K562 (cell line): Measurements from ENCODE around the gene NUP62CL. TPM values are rescaled to one million over a fixed set of nuclear protein-coding genes. Genes with fewer than 3 reads are reported as not detected.

Experiments used
- ATAC-seq: fragments of 200-7000 bp; cut with Tn5 transposase; 3 replicates; pipeline ENCODE4 v1.9.1; 2020; ENCODE audit warnings: moderate library complexity
- BruUV-seq: library from RNA; stranded (reverse); fragments of 400-500 nt; replicated peaks from 2 replicates; lab custom pipeline; 2021; lab: Mats Ljungman, UMichigan
- CTCF ChIA-PET: fragments of 300-600 bp; formaldehyde crosslinking; extraction: SDS; loops from one replicate; lab custom pipeline; 2021; ENCODE audit warnings: low intra/inter-chr PET ratio; lab: Yijun Ruan, JAX
- POLR2A ChIA-PET: fragments of 300-600, 350-650 bp; sonication (Branson Sonifier 250); formaldehyde crosslinking; extraction: SDS; loops from one replicate; lab custom pipeline; 2021; ENCODE audit warnings: antibody characterized with exemption, inconsistent platforms; lab: Yijun Ruan, JAX
- DNase-seq, 4 experiments: peaks; one replicate each; pipeline versions ENCODE4 v3.0.0 to v3.0.0-alpha.2; 2011 to 2018; ENCODE audit warnings: low spot score in 3 of 4, mixed read lengths in 3 of 4; ENCODE audit errors: extremely low read depth in 1 of 4
- FAIRE-seq: peaks from 2 replicates; lab custom pipeline; 2011; peaks lifted over from hg19 to GRCh38; lab: Jason Lieb, UNC
- H2AFZ ChIP-seq: 2 replicates; pipeline ENCODE4 v1.6.0; 2011; ENCODE audit warnings: low read depth, low read length, control low read depth, inconsistent platforms
- H3K27ac ChIP-seq: fragments of 200-600 bp; 3 replicates; pipeline ENCODE4 v1.8.0; 2011; ENCODE audit warnings: low read depth, mild to moderate bottlenecking, control low read depth, inconsistent platforms, low read length, moderate library complexity, mixed read lengths; ENCODE audit errors: extremely low read depth
- H3K27me3 ChIP-seq, 2 experiments: fragments of 300-600 bp in 1 of 2; 2 replicates in 1 of 2; 3 replicates in 1 of 2; pipeline versions ENCODE4 v1.6.0 to v1.8.0; 2011; ENCODE audit warnings: inconsistent platforms in 2 of 2, low read length in 2 of 2, mild to moderate bottlenecking in 1 of 2, mixed read lengths in 1 of 2, moderate library complexity in 1 of 2; ENCODE audit not compliant: control insufficient read depth in 2 of 2, insufficient read depth in 2 of 2
- H3K36me3 ChIP-seq: fragments of 300-600 bp; 3 replicates; pipeline ENCODE4 v1.8.0; 2011; ENCODE audit warnings: mild to moderate bottlenecking, low read length, inconsistent platforms; ENCODE audit not compliant: control insufficient read depth, insufficient read depth
- H3K4me1 ChIP-seq, 2 experiments: fragments of 200-600 bp in 1 of 2; replicated peaks in 1 of 2; 2 replicates in 1 of 2; 3 replicates in 1 of 2; pipeline versions ENCODE4 v1.5.1 to v1.8.0; 2011; ENCODE audit warnings: inconsistent platforms in 2 of 2, low read length in 2 of 2, mild to moderate bottlenecking in 1 of 2, mixed read lengths in 1 of 2, moderate library complexity in 1 of 2; ENCODE audit not compliant: control insufficient read depth in 2 of 2, insufficient read depth in 2 of 2
- H3K4me2 ChIP-seq: 2 replicates; pipeline ENCODE4 v1.6.1; 2011; ENCODE audit warnings: low read length, control low read depth, inconsistent platforms, mixed read lengths; ENCODE audit not compliant: insufficient read depth
- H3K4me3 ChIP-seq: fragments of 200-600 bp; sonication (generic), shearing (Covaris generic); 2 replicates; pipeline ENCODE4 v1.5.1; 2016; ENCODE audit warnings: control low read depth, inconsistent platforms
- H3K79me2 ChIP-seq: fragments of 200-600 bp; 3 replicates; pipeline ENCODE4 v1.8.0; 2011; ENCODE audit warnings: low read length, inconsistent platforms; ENCODE audit not compliant: control insufficient read depth, insufficient read depth
- H3K9ac ChIP-seq, 2 experiments: 2 replicates each; pipeline versions ENCODE4 v1.6.0 to v1.6.1; 2011; ENCODE audit warnings: low read depth in 2 of 2, low read length in 2 of 2, control low read depth in 1 of 2, inconsistent platforms in 1 of 2, mild to moderate bottlenecking in 1 of 2, mixed read lengths in 1 of 2; ENCODE audit not compliant: insufficient read depth in 1 of 2
- H3K9me1 ChIP-seq: one replicate; pipeline ENCODE4 v1.6.0; 2011; ENCODE audit warnings: inconsistent platforms, mild to moderate bottlenecking, low read length, moderate library complexity; ENCODE audit not compliant: control insufficient read depth, insufficient read depth
- H3K9me3 ChIP-seq: replicated peaks from 2 replicates; pipeline ENCODE4 v1.5.1; 2011; ENCODE audit warnings: low read depth, low read length, inconsistent platforms; ENCODE audit not compliant: control insufficient read depth, insufficient read depth
- H4K20me1 ChIP-seq: replicated peaks from 2 replicates; pipeline ENCODE4 v1.6.1; 2011; ENCODE audit warnings: low read length, inconsistent platforms, mixed read lengths; ENCODE audit not compliant: control insufficient read depth, insufficient read depth
- ARID1B ChIP-seq: fragments of 450-650 bp; IDR thresholded peaks from 2 replicates; pipeline ENCODE4 v1.6.1; 2016; ENCODE audit warnings: antibody characterized with exemption, mild to moderate bottlenecking, inconsistent platforms
- CHD4 ChIP-seq: fragments of 200-600 bp; sonication (generic); IDR thresholded peaks from 3 replicates; pipeline ENCODE4 v1.6.1; 2012; ENCODE audit warnings: low read depth, mild to moderate bottlenecking, mixed read lengths, low read length, inconsistent platforms; ENCODE audit not compliant: insufficient read depth, insufficient replicate concordance, poor library complexity, severe bottlenecking
- CTCFL ChIP-seq: IDR thresholded peaks from 2 replicates; pipeline ENCODE4 v1.6.1; 2011; ENCODE audit warnings: borderline replicate concordance, low read depth, mild to moderate bottlenecking, moderate library complexity, low read length; ENCODE audit not compliant: insufficient read depth, poor library complexity, severe bottlenecking
- EP300 ChIP-seq: IDR thresholded peaks from 2 replicates; pipeline ENCODE4 v1.6.1; 2012; ENCODE audit warnings: low read length, improper control_type of control experiment
- ETV1 ChIP-seq: fragments of 450-650 bp; conservative IDR thresholded peaks from 2 replicates; pipeline ENCODE4 v1.6.1; 2016; ENCODE audit warnings: missing genetic modification characterization, control low read depth, low read depth, missing compliant biosample characterization
- ETV5 ChIP-seq: sonication (generic); formaldehyde crosslinking; IDR thresholded peaks from 2 replicates; pipeline ENCODE4 v1.4.0; 2020; ENCODE audit warnings: low read depth, mild to moderate bottlenecking, missing genetic modification reagents
- JUN ChIP-seq, 2 experiments: sonication (generic) in 1 of 2; formaldehyde crosslinking in 1 of 2; IDR thresholded peaks; 2 replicates each; pipeline versions ENCODE4 v1.6.1 to v1.8.0; 2012 to 2022; ENCODE audit warnings: borderline replicate concordance in 2 of 2, mild to moderate bottlenecking in 2 of 2, improper control_type of control experiment in 1 of 2, low read depth in 1 of 2, low read length in 1 of 2, missing genetic modification reagents in 1 of 2
- MTA1 ChIP-seq: fragments of 450-650 bp; IDR thresholded peaks from 2 replicates; pipeline ENCODE4 v1.6.1; 2017; ENCODE audit warnings: borderline replicate concordance
- NFRKB ChIP-seq: fragments of 450-650 bp; IDR thresholded peaks from 2 replicates; pipeline ENCODE4 v1.6.1; 2016; ENCODE audit warnings: low read depth
- PHF20 ChIP-seq: fragments of 450-650 bp; IDR thresholded peaks from 2 replicates; pipeline ENCODE4 v1.6.1; 2018; ENCODE audit not compliant: partially characterized antibody
- PML ChIP-seq: IDR thresholded peaks from 2 replicates; pipeline ENCODE4 v1.6.1; 2012; ENCODE audit warnings: low read length, inconsistent platforms
- ZNF282 ChIP-seq: sonication (generic); formaldehyde crosslinking; IDR thresholded peaks from 2 replicates; pipeline ENCODE4 v1.8.1; 2023; ENCODE audit warnings: missing genetic modification reagents
- ZNF764 ChIP-seq: fragments of 250-450 bp; sonication (Bioruptor Pico); IDR thresholded peaks from 2 replicates; pipeline ENCODE4 v1.4.0; 2020; ENCODE audit warnings: low read depth, mild to moderate bottlenecking, moderate library complexity
- WGBS: fragments of 100-300 bp; shearing (Covaris generic); methylation state at CpG from one replicate; pipeline ENCODE4 v1.1.6; 2016; ENCODE audit warnings: low coverage, mixed read lengths; ENCODE audit not compliant: insufficient coverage; ENCODE audit errors: missing lambda C conversion rate; 5-methylcytosine and 5-hydroxymethylcytosine counted together
- in situ Hi-C: fragments of 300-500 bp; cut with MboI; formaldehyde crosslinking; loops from 4 replicates; pipeline ENCODE4 v1.15.0; 2018; ENCODE audit warnings: inconsistent platforms, mixed read lengths
- intact Hi-C: fragments of 100-400 bp; cut with micrococcal nuclease; formaldehyde crosslinking; loops from 2 replicates; pipeline ENCODE4 v1.14.2; 2022
- polyA plus RNA-seq, 8 experiments: library from polyadenylated mRNA; depleted of rRNA in 4 of 8; stranded (reverse) in 5 of 8; unstranded in 3 of 8; fragments of >200 nt; fragmentation: Nextera tagmentation in 2 of 8; fragmentation: Illumina TruSeq in 1 of 8; extraction: Ambion mirVana in 2 of 8; extraction: Trizol in 1 of 8; gene quantifications; 2 replicates each; pipeline versions ENCODE4 v1.2.1 to v1.2.3, GENCODE V29; 2011 to 2014; ENCODE audit warnings: inconsistent platforms in 1 of 8, missing spikeins in 1 of 8
- total RNA-seq, 7 experiments: library from RNA; depleted of rRNA in 6 of 7; stranded (reverse); fragments of >200 nt in 6 of 7; fragmentation: Illumina TruSeq in 2 of 7; extraction: Trizol in 2 of 7; gene quantifications; 2 replicates each; pipeline versions ENCODE4 v1.2.1 to v1.2.3, GENCODE V29; 2011 to 2021; ENCODE audit warnings: low replicate concordance in 1 of 7
- TF ChIP-seq, protein P1 (sequence below): fragments of 450-650 bp; IDR thresholded peaks from 2 replicates; pipeline ENCODE4 v1.6.1; 2017; ENCODE audit warnings: antibody characterized with exemption, mild to moderate bottlenecking

NUP62CL gene
- total and polyA plus RNA-seq, 9 of the 15 experiments (the other 6 are each of a cell fraction or from before 2014, with no cell fraction given): 29.7 to 101 (median 42.7) TPM

- DNase-seq (peak in 2 of 4 experiments; percentile 14 to 68), FAIRE-seq (peak; percentile 69), ATAC-seq (peak; percentile 95)
- POLR2A ChIA-PET: no interaction called here
- no TSS peak for BruUV-seq
- in situ Hi-C loops (no loop called here), intact Hi-C loops (no loop called here)
- Histone ChIP-seq H3K27me3 (no peaks in the 10 kb centered on the region), H3K4me3 (no peak overlapping the region), H3K36me3 (peaks cover 26% of the 10 kb centered on the region; the same call in 2 of the 3 replicates), H3K9me3 (no peaks in the 10 kb centered on the region), H3K9ac (peak overlapping the region in 1 of 2 experiments; percentile 27; a peak in 1 of 4 replicates), H2AFZ (no peak overlapping the region), H3K4me2 (no peak overlapping the region; the same call in 1 of the 2 replicates), H3K27ac (peak overlapping the region; percentile 65), H3K79me2 (no peaks in the 10 kb centered on the region), H4K20me1 (no peaks in the 10 kb centered on the region), H3K4me1 (peaks cover 0 to 5% of the 10 kb centered on the region in 2 experiments; a peak in 2 of 5 replicates), H3K9me1 (no peaks in the 10 kb centered on the region)
- CTCF ChIA-PET: no interaction called here
- 38% methylated on average over 5 of the region's 5 CpGs for WGBS
- TF ChIP-seq ZNF764 (CRISPR knock-in tag) (no peak), PHF20 (no peak), ETV5 (CRISPR knock-in tag) (peak; percentile 70; the same call in 1 of the 2 replicates), NFRKB (0 out of 2 replicates have a peak, but pooled peaks have one; percentile 29), EP300 (peak; percentile 62), JUN (IDR thresholded peaks at IDR 0.05; ENCODE audit: borderline replicate concordance, low read depth, low read length) (peak; percentile 72; the same call in 1 of the 2 replicates), JUN (CRISPR knock-in tag; IDR thresholded peaks at IDR 0.05; ENCODE audit: borderline replicate concordance) (no peak), MTA1 (no peak), ARID1B (peak; percentile 79), ZNF282 (no peak), ETV1 (tag) (peak; percentile 58), CTCFL (no peak), CHD4 (no peak), PML (no peak)
- TF ChIP-seq, protein P1, sequence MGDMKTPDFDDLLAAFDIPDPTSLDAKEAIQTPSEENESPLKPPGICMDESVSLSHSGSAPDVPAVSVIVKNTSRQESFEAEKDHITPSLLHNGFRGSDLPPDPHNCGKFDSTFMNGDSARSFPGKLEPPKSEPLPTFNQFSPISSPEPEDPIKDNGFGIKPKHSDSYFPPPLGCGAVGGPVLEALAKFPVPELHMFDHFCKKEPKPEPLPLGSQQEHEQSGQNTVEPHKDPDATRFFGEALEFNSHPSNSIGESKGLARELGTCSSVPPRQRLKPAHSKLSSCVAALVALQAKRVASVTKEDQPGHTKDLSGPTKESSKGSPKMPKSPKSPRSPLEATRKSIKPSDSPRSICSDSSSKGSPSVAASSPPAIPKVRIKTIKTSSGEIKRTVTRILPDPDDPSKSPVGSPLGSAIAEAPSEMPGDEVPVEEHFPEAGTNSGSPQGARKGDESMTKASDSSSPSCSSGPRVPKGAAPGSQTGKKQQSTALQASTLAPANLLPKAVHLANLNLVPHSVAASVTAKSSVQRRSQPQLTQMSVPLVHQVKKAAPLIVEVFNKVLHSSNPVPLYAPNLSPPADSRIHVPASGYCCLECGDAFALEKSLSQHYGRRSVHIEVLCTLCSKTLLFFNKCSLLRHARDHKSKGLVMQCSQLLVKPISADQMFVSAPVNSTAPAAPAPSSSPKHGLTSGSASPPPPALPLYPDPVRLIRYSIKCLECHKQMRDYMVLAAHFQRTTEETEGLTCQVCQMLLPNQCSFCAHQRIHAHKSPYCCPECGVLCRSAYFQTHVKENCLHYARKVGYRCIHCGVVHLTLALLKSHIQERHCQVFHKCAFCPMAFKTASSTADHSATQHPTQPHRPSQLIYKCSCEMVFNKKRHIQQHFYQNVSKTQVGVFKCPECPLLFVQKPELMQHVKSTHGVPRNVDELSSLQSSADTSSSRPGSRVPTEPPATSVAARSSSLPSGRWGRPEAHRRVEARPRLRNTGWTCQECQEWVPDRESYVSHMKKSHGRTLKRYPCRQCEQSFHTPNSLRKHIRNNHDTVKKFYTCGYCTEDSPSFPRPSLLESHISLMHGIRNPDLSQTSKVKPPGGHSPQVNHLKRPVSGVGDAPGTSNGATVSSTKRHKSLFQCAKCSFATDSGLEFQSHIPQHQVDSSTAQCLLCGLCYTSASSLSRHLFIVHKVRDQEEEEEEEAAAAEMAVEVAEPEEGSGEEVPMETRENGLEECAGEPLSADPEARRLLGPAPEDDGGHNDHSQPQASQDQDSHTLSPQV: peak; percentile 54
Measured at GRCh38 chrX:107135049-107135964, 70.9 kb downstream of the NUP62CL start.
